Common myeloid progenitor, CD34-positive (primary cell): ENCODE results near the gene PRKRIP1.
"Not testable (repeated sequence)": the region's sequence is repeated elsewhere in the genome, so short reads cannot be mapped to it uniquely, and the experiment has no call there.

Experiments used
- CTCF ChIA-PET: fragments of 350-600 bp; sonication (Branson Sonifier 250); formaldehyde crosslinking; loops from one replicate; lab custom pipeline; 2021; ENCODE audit warnings: antibody characterized with exemption; lab: Charles Lee
- POLR2A ChIA-PET: fragments of 350-600 bp; sonication (Branson Sonifier 250); formaldehyde crosslinking; loops from one replicate; lab custom pipeline; 2021; ENCODE audit warnings: antibody characterized with exemption; lab: Charles Lee
- DNase-seq, 3 donors: peaks; one replicate each; pipeline versions ENCODE4 v3.0.0 to v3.0.0-alpha.2; 2013
- H3K27ac ChIP-seq, 2 experiments: 1 replicate in 1 of 2; 2 replicates in 1 of 2; pipeline ENCODE4 v1.7.0; 2013; ENCODE audit warnings: inconsistent platforms in 2 of 2, low read length in 2 of 2, mild to moderate bottlenecking in 2 of 2, low read depth in 1 of 2, moderate library complexity in 1 of 2; ENCODE audit not compliant: severe bottlenecking in 2 of 2, insufficient read depth in 1 of 2, poor library complexity in 1 of 2
- H3K27me3 ChIP-seq, 5 experiments: replicated peaks in 2 of 5; 1 replicate in 3 of 5; 2 replicates in 2 of 5; pipeline versions ENCODE4 v1.6.1 to v1.7.0; 2013; ENCODE audit warnings: low read length in 4 of 5, mild to moderate bottlenecking in 2 of 5, moderate library complexity in 2 of 5, inconsistent platforms in 1 of 5; ENCODE audit not compliant: insufficient read depth in 5 of 5, control insufficient read depth in 4 of 5
- H3K36me3 ChIP-seq, 4 experiments: 1 replicate in 2 of 4; 2 replicates in 2 of 4; pipeline versions ENCODE4 v1.6.1 to v1.7.0; 2013; ENCODE audit warnings: low read length in 3 of 4, control low read depth in 1 of 4, mild to moderate bottlenecking in 1 of 4; ENCODE audit not compliant: control insufficient read depth in 4 of 4, insufficient read depth in 4 of 4
- H3K4me1 ChIP-seq, 4 experiments: 1 replicate in 3 of 4; 2 replicates in 1 of 4; pipeline versions ENCODE4 v1.6.1 to v1.7.1; 2013; ENCODE audit warnings: low read length in 3 of 4, mild to moderate bottlenecking in 3 of 4, control low read depth in 1 of 4, inconsistent platforms in 1 of 4, moderate library complexity in 1 of 4; ENCODE audit not compliant: control insufficient read depth in 4 of 4, insufficient read depth in 4 of 4; ENCODE audit errors: control extremely low read depth in 1 of 4
- H3K4me3 ChIP-seq, 7 experiments: 1 replicate in 4 of 7; 2 replicates in 3 of 7; pipeline versions ENCODE4 v1.5.1 to v1.7.0; 2013; ENCODE audit warnings: mild to moderate bottlenecking in 7 of 7, low read length in 6 of 7, moderate library complexity in 6 of 7, inconsistent platforms in 2 of 7, low read depth in 2 of 7, control low read depth in 1 of 7; ENCODE audit not compliant: insufficient read depth in 4 of 7, control insufficient read depth in 1 of 7; ENCODE audit errors: extremely low read depth in 1 of 7
- H3K9me3 ChIP-seq, 5 experiments: 1 replicate in 4 of 5; 2 replicates in 1 of 5; pipeline versions ENCODE4 v1.6.1 to v1.7.1; 2013; ENCODE audit warnings: low read length in 4 of 5, mild to moderate bottlenecking in 2 of 5, inconsistent platforms in 1 of 5, low read depth in 1 of 5, moderate library complexity in 1 of 5; ENCODE audit not compliant: control insufficient read depth in 4 of 5, insufficient read depth in 2 of 5; ENCODE audit errors: control extremely low read depth in 1 of 5
- WGBS: methylation state at CpG from one replicate; pipeline ENCODE4 v1.1.5; 2013; ENCODE audit not compliant: insufficient coverage; 5-methylcytosine and 5-hydroxymethylcytosine counted together

The PRKRIP1 gene

GRCh38 chr7:102370038-102370437, 26.1 kb upstream of the PRKRIP1 start:
- H3K4me1 ChIP-seq, H3K27me3 ChIP-seq, H3K27ac ChIP-seq, H3K9me3 ChIP-seq, CTCF ChIA-PET, H3K4me3 ChIP-seq, DNase-seq, POLR2A ChIA-PET: not testable (repeated sequence)
- H3K36me3 ChIP-seq, result peaks cover 0 to 12% (median 0%) of the 10 kb centered on the region in 4 experiments

- H3K36me3 ChIP-seq, result peaks cover 2 to 21% (median 4%) of the 10 kb centered on the region in 4 experiments
- CTCF ChIA-PET, H3K4me3 ChIP-seq, H3K9me3 ChIP-seq, H3K27ac ChIP-seq, DNase-seq, POLR2A ChIA-PET, H3K27me3 ChIP-seq, H3K4me1 ChIP-seq: not testable (repeated sequence)
- WGBS, result no CpG with 5 or more reads among the region's 2 CpGs
These were observed 23.4 kb upstream of the PRKRIP1 start for GRCh38 chr7:102372796-102373195.

- no peak overlapping the region for H3K27ac ChIP-seq
- WGBS, result 93% methylated on average over 5 of the region's 6 CpGs
These were observed 19.1 kb upstream of the PRKRIP1 start for GRCh38 chr7:102376964-102377466.

GRCh38 chr7:102380837-102381236, 15.3 kb upstream of the PRKRIP1 start:
- H3K27ac ChIP-seq, H3K4me1 ChIP-seq, H3K9me3 ChIP-seq, H3K27me3 ChIP-seq, POLR2A ChIA-PET, H3K4me3 ChIP-seq, DNase-seq: not testable (repeated sequence)
- WGBS, result 80% methylated on average over 2 of the region's 8 CpGs
- H3K36me3 ChIP-seq, result peaks cover 6 to 39% (median 9%) of the 10 kb centered on the region in 4 experiments
- CTCF ChIA-PET, result interaction anchor here (0.7 kb wide), 1 partner anchor 817 kb away, joined by 5 read pairs; no protein-coding TSS in a partner anchor

More at GRCh38 chr7:102376964-102377466, 19.1 kb upstream of the PRKRIP1 start:
- Histone ChIP-seq H3K4me1 (no peaks in the 10 kb centered on the region), H3K27me3 (no peaks in the 10 kb centered on the region), H3K4me3 (no peak overlapping the region), H3K9me3 (no peaks in the 10 kb centered on the region), H3K36me3 (peaks cover 6 to 36% (median 7%) of the 10 kb centered on the region in 4 experiments)
- ChIA-PET CTCF (no interaction called here), POLR2A (interaction anchor here (1.0 kb wide), 1 partner anchor 14 kb away, joined by 4 read pairs; no protein-coding TSS in a partner anchor)
- no peak for DNase-seq

GRCh38 chr7:102381696-102382425, 14.3 kb upstream of the PRKRIP1 start:
- H3K9me3 ChIP-seq, CTCF ChIA-PET, DNase-seq, H3K4me1 ChIP-seq, POLR2A ChIA-PET, H3K27ac ChIP-seq, H3K27me3 ChIP-seq, H3K4me3 ChIP-seq: not testable (repeated sequence)
- no CpG with 5 or more reads among the region's 7 CpGs for WGBS
- peaks cover 6 to 41% (median 10%) of the 10 kb centered on the region in 4 experiments for H3K36me3 ChIP-seq

GRCh38 chr7:102387064-102387463, 9.1 kb upstream of the PRKRIP1 start:
- H3K4me1 ChIP-seq, result no peaks in the 10 kb centered on the region
- CTCF ChIA-PET, result interaction anchor here (1.3 to 14.9 kb wide), 4 partner anchors 10 to 110 kb away, joined by 3 to 246 read pairs (median 6); no protein-coding TSS in a partner anchor
- no peak overlapping the region for H3K27ac ChIP-seq
- DNase-seq, result no peak
- H3K9me3 ChIP-seq, result no peaks in the 10 kb centered on the region
- peaks cover 0 to 18% (median 10%) of the 10 kb centered on the region in 4 experiments for H3K36me3 ChIP-seq
- no peaks in the 10 kb centered on the region for H3K27me3 ChIP-seq
- H3K4me3 ChIP-seq, result no peak overlapping the region
- POLR2A ChIA-PET, result no interaction called here
- 97% methylated on average over 6 of the region's 6 CpGs for WGBS

- Histone ChIP-seq H3K27me3 (no peaks in the 10 kb centered on the region), H3K36me3 (peaks cover 0 to 24% (median 8%) of the 10 kb centered on the region in 4 experiments), H3K4me3 (no peak overlapping the region), H3K9me3 (no peaks in the 10 kb centered on the region), H3K27ac (no peak overlapping the region), H3K4me1 (no peaks in the 10 kb centered on the region)
- POLR2A ChIA-PET, result interaction anchor here (0.5 kb wide), 1 partner anchor 672 kb away, joined by 3 read pairs; no protein-coding TSS in a partner anchor
- no peak for DNase-seq
- 92% methylated on average over 2 of the region's 3 CpGs for WGBS
- CTCF ChIA-PET, result interaction anchor here (1.2 to 14.9 kb wide), 2 partner anchors 71 to 112 kb away, joined by 4 to 246 read pairs; no protein-coding TSS in a partner anchor
These were observed 6.4 kb upstream of the PRKRIP1 start for GRCh38 chr7:102389810-102390209.
